ENCODE results near the gene OPCML. TPM values are rescaled to one million over a fixed set of nuclear protein-coding genes. Genes with fewer than 3 reads are reported as not detected.

OPCML gene
- total and polyA plus RNA-seq, 2 donors (not counting 1 experiment from before 2014, with no cell fraction given), result 0.99 to 2.8 TPM

GRCh38 chr11:132904607-132905006 is 627.7 kb downstream of the OPCML start:
- Histone ChIP-seq H3K9me3 (ENCODE audit: control insufficient read depth, insufficient read depth, low read depth, low read length) (no peaks in the 10 kb centered on the region), H3K36me3 (ENCODE audit: control insufficient read depth, insufficient read depth, low read length) (no peaks in the 10 kb centered on the region), H3K27ac (ENCODE audit: insufficient read depth, low read length) (no peak overlapping the region), H3K4me3 (replicated peaks in 1 of 4; ENCODE audit: control extremely low read depth in 1 of 4, insufficient read depth in 1 of 4, low read depth in 3 of 4, low read length in 4 of 4) (no peak overlapping the region), H3K4me2 (ENCODE audit: extremely low read depth, insufficient read depth, low read length) (no peak overlapping the region), H4K20me1 (ENCODE audit: control insufficient read depth, extremely low read depth, insufficient read depth, low read length) (no peaks in the 10 kb centered on the region), H2AFZ (ENCODE audit: low read length) (no peak overlapping the region), H3K79me2 (ENCODE audit: control insufficient read depth, insufficient read depth, low read length) (no peaks in the 10 kb centered on the region), H3K27me3 (ENCODE audit: control insufficient read depth, insufficient read depth, low read length) (no peaks in the 10 kb centered on the region), H3K9ac (ENCODE audit: insufficient read depth, low read length) (no peak overlapping the region), H3K4me1 (ENCODE audit: control insufficient read depth, extremely low read depth, insufficient read depth, low read length) (no peaks in the 10 kb centered on the region)
- no peak for DNase-seq (ENCODE audit: low read depth in 2 of 2)
- TF ChIP-seq EZH2 (IDR thresholded peaks at IDR 0.05; ENCODE audit: low read length, missing control alignments) (no peak), CTCF (conservative IDR thresholded peaks at IDR 0.05 in 1 of 2, IDR thresholded peaks at IDR 0.05 in 1 of 2; ENCODE audit: low read depth in 1 of 2, low read length in 2 of 2) (no peak)

GRCh38 chr11:132904091-132904490 is 628.2 kb downstream of the OPCML start:
- H3K79me2 ChIP-seq (ENCODE audit: control insufficient read depth, insufficient read depth, low read length), result no peaks in the 10 kb centered on the region
- no peak overlapping the region for H3K4me2 ChIP-seq (ENCODE audit: extremely low read depth, insufficient read depth, low read length)
- H3K4me1 ChIP-seq (ENCODE audit: control insufficient read depth, extremely low read depth, insufficient read depth, low read length), result no peaks in the 10 kb centered on the region
- H3K27me3 ChIP-seq (ENCODE audit: control insufficient read depth, insufficient read depth, low read length), result no peaks in the 10 kb centered on the region
- no peak overlapping the region for H3K4me3 ChIP-seq (replicated peaks in 1 of 4; ENCODE audit: control extremely low read depth in 1 of 4, insufficient read depth in 1 of 4, low read depth in 3 of 4, low read length in 4 of 4)
- H3K27ac ChIP-seq (ENCODE audit: insufficient read depth, low read length), result no peak overlapping the region
- H3K9me3 ChIP-seq (ENCODE audit: control insufficient read depth, insufficient read depth, low read depth, low read length), result no peaks in the 10 kb centered on the region
- no peak overlapping the region for H2AFZ ChIP-seq (ENCODE audit: low read length)
- no peak overlapping the region for H3K9ac ChIP-seq (ENCODE audit: insufficient read depth, low read length)
- no peaks in the 10 kb centered on the region for H3K36me3 ChIP-seq (ENCODE audit: control insufficient read depth, insufficient read depth, low read length)
- no peak for DNase-seq (ENCODE audit: low read depth in 2 of 2)
- no peaks in the 10 kb centered on the region for H4K20me1 ChIP-seq (ENCODE audit: control insufficient read depth, extremely low read depth, insufficient read depth, low read length)
- TF ChIP-seq EZH2 (IDR thresholded peaks at IDR 0.05; ENCODE audit: low read length, missing control alignments) (no peak), CTCF (conservative IDR thresholded peaks at IDR 0.05 in 1 of 2, IDR thresholded peaks at IDR 0.05 in 1 of 2; ENCODE audit: low read depth in 1 of 2, low read length in 2 of 2) (no peak)

GRCh38 chr11:132901638-132902471 is 630.4 kb downstream of the OPCML start:
- Histone ChIP-seq H3K9me3 (ENCODE audit: control insufficient read depth, insufficient read depth, low read depth, low read length) (no peaks in the 10 kb centered on the region), H3K79me2 (ENCODE audit: control insufficient read depth, insufficient read depth, low read length) (no peaks in the 10 kb centered on the region), H3K27ac (ENCODE audit: insufficient read depth, low read length) (no peak overlapping the region), H3K4me3 (replicated peaks in 1 of 4; ENCODE audit: control extremely low read depth in 1 of 4, insufficient read depth in 1 of 4, low read depth in 3 of 4, low read length in 4 of 4) (no peak overlapping the region), H3K36me3 (ENCODE audit: control insufficient read depth, insufficient read depth, low read length) (no peaks in the 10 kb centered on the region), H3K4me1 (ENCODE audit: control insufficient read depth, extremely low read depth, insufficient read depth, low read length) (no peaks in the 10 kb centered on the region), H3K9ac (ENCODE audit: insufficient read depth, low read length) (no peak overlapping the region), H3K4me2 (ENCODE audit: extremely low read depth, insufficient read depth, low read length) (no peak overlapping the region), H3K27me3 (ENCODE audit: control insufficient read depth, insufficient read depth, low read length) (no peaks in the 10 kb centered on the region), H2AFZ (ENCODE audit: low read length) (no peak overlapping the region), H4K20me1 (ENCODE audit: control insufficient read depth, extremely low read depth, insufficient read depth, low read length) (no peaks in the 10 kb centered on the region)
- TF ChIP-seq EZH2 (IDR thresholded peaks at IDR 0.05; ENCODE audit: low read length, missing control alignments), result no peak
- TF ChIP-seq CTCF (conservative IDR thresholded peaks at IDR 0.05 in 1 of 2, IDR thresholded peaks at IDR 0.05 in 1 of 2; ENCODE audit: low read depth in 1 of 2, low read length in 2 of 2), result no peak
- DNase-seq (ENCODE audit: low read depth in 2 of 2), result no peak
